K562 (cell line): ENCODE data around the gene ARHGEF16. TPM values are rescaled to one million over a fixed set of nuclear protein-coding genes. Genes with fewer than 3 reads are reported as not detected.

Experiments
- ATAC-seq: fragments of 200-7000 bp; cut with Tn5 transposase; 3 replicates; pipeline ENCODE4 v1.9.1; 2020; ENCODE audit warnings: moderate library complexity
- BruUV-seq: library from RNA; stranded (reverse); fragments of 400-500 nt; replicated peaks from 2 replicates; lab custom pipeline; 2021; lab: Mats Ljungman, UMichigan
- CTCF ChIA-PET: fragments of 300-600 bp; formaldehyde crosslinking; extraction: SDS; loops from one replicate; lab custom pipeline; 2021; ENCODE audit warnings: low intra/inter-chr PET ratio; lab: Yijun Ruan, JAX
- POLR2A ChIA-PET: fragments of 300-600, 350-650 bp; sonication (Branson Sonifier 250); formaldehyde crosslinking; extraction: SDS; loops from one replicate; lab custom pipeline; 2021; ENCODE audit warnings: antibody characterized with exemption, inconsistent platforms; lab: Yijun Ruan, JAX
- DNase-seq, 4 experiments: peaks; one replicate each; pipeline versions ENCODE4 v3.0.0 to v3.0.0-alpha.2; 2011 to 2018; ENCODE audit warnings: low spot score in 3 of 4, mixed read lengths in 3 of 4; ENCODE audit errors: extremely low read depth in 1 of 4
- FAIRE-seq: peaks from 2 replicates; lab custom pipeline; 2011; peaks lifted over from hg19 to GRCh38; lab: Jason Lieb, UNC
- H2AFZ ChIP-seq: 2 replicates; pipeline ENCODE4 v1.6.0; 2011; ENCODE audit warnings: low read depth, low read length, control low read depth, inconsistent platforms
- H3K27ac ChIP-seq: fragments of 200-600 bp; 3 replicates; pipeline ENCODE4 v1.8.0; 2011; ENCODE audit warnings: low read depth, mild to moderate bottlenecking, control low read depth, inconsistent platforms, low read length, moderate library complexity, mixed read lengths; ENCODE audit errors: extremely low read depth
- H3K27me3 ChIP-seq, 2 experiments: fragments of 300-600 bp in 1 of 2; 2 replicates in 1 of 2; 3 replicates in 1 of 2; pipeline versions ENCODE4 v1.6.0 to v1.8.0; 2011; ENCODE audit warnings: inconsistent platforms in 2 of 2, low read length in 2 of 2, mild to moderate bottlenecking in 1 of 2, mixed read lengths in 1 of 2, moderate library complexity in 1 of 2; ENCODE audit not compliant: control insufficient read depth in 2 of 2, insufficient read depth in 2 of 2
- H3K36me3 ChIP-seq: fragments of 300-600 bp; 3 replicates; pipeline ENCODE4 v1.8.0; 2011; ENCODE audit warnings: mild to moderate bottlenecking, low read length, inconsistent platforms; ENCODE audit not compliant: control insufficient read depth, insufficient read depth
- H3K4me1 ChIP-seq, 2 experiments: fragments of 200-600 bp in 1 of 2; replicated peaks in 1 of 2; 2 replicates in 1 of 2; 3 replicates in 1 of 2; pipeline versions ENCODE4 v1.5.1 to v1.8.0; 2011; ENCODE audit warnings: inconsistent platforms in 2 of 2, low read length in 2 of 2, mild to moderate bottlenecking in 1 of 2, mixed read lengths in 1 of 2, moderate library complexity in 1 of 2; ENCODE audit not compliant: control insufficient read depth in 2 of 2, insufficient read depth in 2 of 2
- H3K4me2 ChIP-seq: 2 replicates; pipeline ENCODE4 v1.6.1; 2011; ENCODE audit warnings: low read length, control low read depth, inconsistent platforms, mixed read lengths; ENCODE audit not compliant: insufficient read depth
- H3K4me3 ChIP-seq: fragments of 200-600 bp; sonication (generic), shearing (Covaris generic); 2 replicates; pipeline ENCODE4 v1.5.1; 2016; ENCODE audit warnings: control low read depth, inconsistent platforms
- H3K79me2 ChIP-seq: fragments of 200-600 bp; 3 replicates; pipeline ENCODE4 v1.8.0; 2011; ENCODE audit warnings: low read length, inconsistent platforms; ENCODE audit not compliant: control insufficient read depth, insufficient read depth
- H3K9ac ChIP-seq, 2 experiments: 2 replicates each; pipeline versions ENCODE4 v1.6.0 to v1.6.1; 2011; ENCODE audit warnings: low read depth in 2 of 2, low read length in 2 of 2, control low read depth in 1 of 2, inconsistent platforms in 1 of 2, mild to moderate bottlenecking in 1 of 2, mixed read lengths in 1 of 2; ENCODE audit not compliant: insufficient read depth in 1 of 2
- H3K9me1 ChIP-seq: one replicate; pipeline ENCODE4 v1.6.0; 2011; ENCODE audit warnings: inconsistent platforms, mild to moderate bottlenecking, low read length, moderate library complexity; ENCODE audit not compliant: control insufficient read depth, insufficient read depth
- H3K9me3 ChIP-seq: replicated peaks from 2 replicates; pipeline ENCODE4 v1.5.1; 2011; ENCODE audit warnings: low read depth, low read length, inconsistent platforms; ENCODE audit not compliant: control insufficient read depth, insufficient read depth
- H4K20me1 ChIP-seq: replicated peaks from 2 replicates; pipeline ENCODE4 v1.6.1; 2011; ENCODE audit warnings: low read length, inconsistent platforms, mixed read lengths; ENCODE audit not compliant: control insufficient read depth, insufficient read depth
- ARHGAP35 ChIP-seq: fragments of 450-650 bp; IDR thresholded peaks from 2 replicates; pipeline ENCODE4 v1.6.1; 2018; ENCODE audit not compliant: partially characterized antibody
- CREBBP ChIP-seq: IDR thresholded peaks from one replicate; pipeline ENCODE4 v1.6.1; 2012; ENCODE audit warnings: low read depth, mild to moderate bottlenecking, control low read depth, inconsistent platforms, low read length
- CREM ChIP-seq: IDR thresholded peaks from 2 replicates; pipeline ENCODE4 v1.6.1; 2014; ENCODE audit warnings: antibody characterized with exemption, low read depth
- E2F4 ChIP-seq: sonication (generic); formaldehyde crosslinking; IDR thresholded peaks from 2 replicates; pipeline ENCODE4 v1.8.0; 2022; ENCODE audit warnings: mild to moderate bottlenecking, low read depth, missing genetic modification reagents
- NFIC ChIP-seq: fragments of 450-650 bp; IDR thresholded peaks from 2 replicates; pipeline ENCODE4 v1.6.1; 2017; ENCODE audit warnings: mild to moderate bottlenecking, inconsistent platforms
- RUNX1 ChIP-seq: sonication (generic); IDR thresholded peaks from 2 replicates; pipeline ENCODE4 v1.6.1; 2016; ENCODE audit warnings: antibody characterized with exemption, low read depth
- ZBTB49 ChIP-seq: sonication (generic); formaldehyde crosslinking; IDR thresholded peaks from 2 replicates; pipeline ENCODE4 v1.8.0; 2022; ENCODE audit warnings: missing genetic modification reagents, mild to moderate bottlenecking, borderline replicate concordance
- ZNF57 ChIP-seq: fragments of 450-650 bp; formaldehyde crosslinking; IDR thresholded peaks from 2 replicates; pipeline ENCODE4 v1.4.0; 2020; ENCODE audit warnings: mild to moderate bottlenecking, moderate library complexity
- WGBS: fragments of 100-300 bp; shearing (Covaris generic); methylation state at CpG from one replicate; pipeline ENCODE4 v1.1.6; 2016; ENCODE audit warnings: low coverage, mixed read lengths; ENCODE audit not compliant: insufficient coverage; ENCODE audit errors: missing lambda C conversion rate; 5-methylcytosine and 5-hydroxymethylcytosine counted together
- in situ Hi-C: fragments of 300-500 bp; cut with MboI; formaldehyde crosslinking; loops from 4 replicates; pipeline ENCODE4 v1.15.0; 2018; ENCODE audit warnings: inconsistent platforms, mixed read lengths
- intact Hi-C: fragments of 100-400 bp; cut with micrococcal nuclease; formaldehyde crosslinking; loops from 2 replicates; pipeline ENCODE4 v1.14.2; 2022
- polyA plus RNA-seq, 8 experiments: library from polyadenylated mRNA; depleted of rRNA in 4 of 8; stranded (reverse) in 5 of 8; unstranded in 3 of 8; fragments of >200 nt; fragmentation: Nextera tagmentation in 2 of 8; fragmentation: Illumina TruSeq in 1 of 8; extraction: Ambion mirVana in 2 of 8; extraction: Trizol in 1 of 8; gene quantifications; 2 replicates each; pipeline versions ENCODE4 v1.2.1 to v1.2.3, GENCODE V29; 2011 to 2014; ENCODE audit warnings: inconsistent platforms in 1 of 8, missing spikeins in 1 of 8
- total RNA-seq, 7 experiments: library from RNA; depleted of rRNA in 6 of 7; stranded (reverse); fragments of >200 nt in 6 of 7; fragmentation: Illumina TruSeq in 2 of 7; extraction: Trizol in 2 of 7; gene quantifications; 2 replicates each; pipeline versions ENCODE4 v1.2.1 to v1.2.3, GENCODE V29; 2011 to 2021; ENCODE audit warnings: low replicate concordance in 1 of 7

Gene ARHGEF16
- total and polyA plus RNA-seq, 9 of the 15 experiments (the other 6 are each of a cell fraction or from before 2014, with no cell fraction given): 0.15 to 1.2 (median 0.49) TPM; not detected in 2

DNA sequence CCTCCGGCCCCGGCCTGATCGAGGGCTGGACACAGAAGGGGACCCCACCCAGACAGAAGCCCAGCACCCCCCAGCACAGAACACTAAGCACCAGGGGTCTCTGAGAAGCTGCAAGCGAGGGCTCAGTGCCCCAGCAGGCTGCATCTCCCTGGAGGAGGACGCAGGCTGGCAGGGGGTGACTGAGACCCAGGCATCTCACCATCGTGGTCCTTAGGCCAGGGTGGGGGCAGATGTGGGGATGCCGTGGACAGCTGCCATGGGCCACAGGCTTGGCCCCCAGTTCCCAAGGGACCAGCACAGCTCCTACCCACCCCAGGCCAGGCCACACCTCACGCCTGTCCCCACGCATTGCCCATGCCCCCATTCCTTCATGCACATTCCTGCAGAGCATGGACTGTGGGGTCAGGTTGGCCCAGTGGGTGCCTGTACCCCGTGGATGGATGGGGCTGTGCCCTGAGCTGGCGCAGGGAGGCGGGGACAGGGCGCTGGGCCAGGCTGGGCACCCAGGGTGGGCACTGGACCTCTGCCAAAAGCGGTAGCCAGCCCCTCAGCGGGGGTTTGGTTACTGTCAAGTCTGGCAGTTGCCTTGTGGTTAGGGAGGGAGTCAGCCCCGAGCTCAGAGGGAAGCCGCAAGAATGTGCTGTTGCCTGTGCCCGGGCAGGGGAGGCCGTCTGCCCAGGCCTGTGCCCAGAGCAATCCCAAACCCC is 61.5 kb downstream of the ARHGEF16 start:
- Histone ChIP-seq H3K27me3 (peaks cover 2 to 44% of the 10 kb centered on the region in 2 experiments; a peak in 3 of 5 replicates), H3K4me1 (peaks cover 0 to 39% of the 10 kb centered on the region in 2 experiments; a peak in 2 of 5 replicates), H4K20me1 (peaks cover 8% of the 10 kb centered on the region; the same call in 1 of the 2 replicates), H3K36me3 (no peaks in the 10 kb centered on the region), H3K79me2 (no peaks in the 10 kb centered on the region), H3K9me3 (no peaks in the 10 kb centered on the region; the same call in 1 of the 2 replicates), H3K27ac (no peak overlapping the region), H3K9ac (no peak overlapping the region), H3K9me1 (no peaks in the 10 kb centered on the region), H3K4me3 (no peak overlapping the region), H3K4me2 (no peak overlapping the region), H2AFZ (no peak overlapping the region)
- under 1% methylated on average over 17 of the region's 19 CpGs for WGBS
- no peak for DNase-seq
- BruUV-seq: no TSS peak
- ChIA-PET CTCF (no interaction called here), POLR2A (interaction anchor here (0.6 kb wide), 1 partner anchor 21 kb away, joined by 3 read pairs; no protein-coding TSS in a partner anchor)
- intact Hi-C loops: no loop called here
- no peak for FAIRE-seq
- no peak for ATAC-seq
- in situ Hi-C loops: no loop called here
- no peak for TF ChIP-seq CREM
- peak; percentile 38 for TF ChIP-seq NFIC

- Histone ChIP-seq H3K9ac (no peak overlapping the region), H2AFZ (no peak overlapping the region), H3K36me3 (no peaks in the 10 kb centered on the region), H3K9me1 (no peaks in the 10 kb centered on the region), H3K27ac (no peak overlapping the region), H3K4me2 (no peak overlapping the region), H3K27me3 (peaks cover 2 to 45% of the 10 kb centered on the region in 2 experiments; a peak in 3 of 5 replicates), H3K79me2 (no peaks in the 10 kb centered on the region), H4K20me1 (peaks cover 8% of the 10 kb centered on the region; the same call in 1 of the 2 replicates), H3K4me3 (no peak overlapping the region), H3K4me1 (peaks cover 0 to 40% of the 10 kb centered on the region in 2 experiments; a peak in 2 of 5 replicates), H3K9me3 (no peaks in the 10 kb centered on the region; the same call in 1 of the 2 replicates)
- DNase-seq (no peak), FAIRE-seq (no peak), ATAC-seq (no peak)
- WGBS: 4% methylated on average over 15 of the region's 15 CpGs
- ChIA-PET POLR2A (interaction anchor here (0.6 to 0.7 kb wide), 2 partner anchors 17 to 22 kb away, joined by 3 read pairs; no protein-coding TSS in a partner anchor), CTCF (no interaction called here)
- no TSS peak for BruUV-seq
- intact Hi-C loops: no loop called here
- in situ Hi-C loops: no loop called here
- TF ChIP-seq ZNF57 (CRISPR knock-in tag) (no peak), ZBTB49 (no peak), ARHGAP35 (no peak), CREBBP (no peak), RUNX1 (no peak), E2F4 (CRISPR knock-in tag) (no peak)
Measured at GRCh38 chr1:3516481-3516869, 62.0 kb downstream of the ARHGEF16 start.
